ENCODE data around the gene GRHPR.

DNA sequence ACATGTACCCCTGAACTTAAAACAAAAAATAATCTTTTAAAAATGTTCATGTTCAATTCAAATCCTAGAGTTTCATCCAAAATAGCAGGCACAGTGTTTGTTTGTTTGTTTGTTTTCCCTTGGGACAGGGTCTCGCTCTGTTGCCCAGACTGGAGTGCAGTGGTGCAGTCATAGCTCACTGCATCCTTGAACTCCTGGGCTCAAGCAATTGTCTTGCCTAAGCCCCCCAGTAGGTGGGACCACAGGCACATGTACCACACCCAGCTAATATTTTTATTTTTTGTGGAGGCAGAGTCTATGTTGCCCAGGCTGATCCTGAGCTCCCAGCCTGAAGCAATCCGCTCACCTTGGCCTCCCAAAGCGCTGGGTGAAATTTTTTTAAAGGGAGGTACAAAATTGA lies 58.3 kb downstream of the GRHPR start:
- TF ChIP-seq CTCF (IDR thresholded peaks at IDR 0.05; ENCODE audit: low read depth, low read length) = no peak
- no peak for TF ChIP-seq POLR2A (IDR thresholded peaks at IDR 0.05; ENCODE audit: extremely low read depth, insufficient read length)
